LNCAP (cell line): ENCODE data around the gene SLC16A12.

Source experiments
- TF ChIP-seq, protein P1 (sequence below): fragments of 450-650 bp; IDR thresholded peaks from 2 replicates; pipeline ENCODE4 v1.5.1; 2017; ENCODE audit warnings: mild to moderate bottlenecking

SLC16A12 gene

GRCh38 chr10:89404104-89405047 lies 131.0 kb downstream of the SLC16A12 start:
- TF ChIP-seq, protein P1, sequence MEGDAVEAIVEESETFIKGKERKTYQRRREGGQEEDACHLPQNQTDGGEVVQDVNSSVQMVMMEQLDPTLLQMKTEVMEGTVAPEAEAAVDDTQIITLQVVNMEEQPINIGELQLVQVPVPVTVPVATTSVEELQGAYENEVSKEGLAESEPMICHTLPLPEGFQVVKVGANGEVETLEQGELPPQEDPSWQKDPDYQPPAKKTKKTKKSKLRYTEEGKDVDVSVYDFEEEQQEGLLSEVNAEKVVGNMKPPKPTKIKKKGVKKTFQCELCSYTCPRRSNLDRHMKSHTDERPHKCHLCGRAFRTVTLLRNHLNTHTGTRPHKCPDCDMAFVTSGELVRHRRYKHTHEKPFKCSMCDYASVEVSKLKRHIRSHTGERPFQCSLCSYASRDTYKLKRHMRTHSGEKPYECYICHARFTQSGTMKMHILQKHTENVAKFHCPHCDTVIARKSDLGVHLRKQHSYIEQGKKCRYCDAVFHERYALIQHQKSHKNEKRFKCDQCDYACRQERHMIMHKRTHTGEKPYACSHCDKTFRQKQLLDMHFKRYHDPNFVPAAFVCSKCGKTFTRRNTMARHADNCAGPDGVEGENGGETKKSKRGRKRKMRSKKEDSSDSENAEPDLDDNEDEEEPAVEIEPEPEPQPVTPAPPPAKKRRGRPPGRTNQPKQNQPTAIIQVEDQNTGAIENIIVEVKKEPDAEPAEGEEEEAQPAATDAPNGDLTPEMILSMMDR, result no peak

GRCh38 chr10:89403043-89403442 lies 132.4 kb downstream of the SLC16A12 start:
- TF ChIP-seq, protein P1, result no peak

GRCh38 chr10:89399956-89400355 lies 135.4 kb downstream of the SLC16A12 start:
- TF ChIP-seq, protein P1, result no peak

DNA sequence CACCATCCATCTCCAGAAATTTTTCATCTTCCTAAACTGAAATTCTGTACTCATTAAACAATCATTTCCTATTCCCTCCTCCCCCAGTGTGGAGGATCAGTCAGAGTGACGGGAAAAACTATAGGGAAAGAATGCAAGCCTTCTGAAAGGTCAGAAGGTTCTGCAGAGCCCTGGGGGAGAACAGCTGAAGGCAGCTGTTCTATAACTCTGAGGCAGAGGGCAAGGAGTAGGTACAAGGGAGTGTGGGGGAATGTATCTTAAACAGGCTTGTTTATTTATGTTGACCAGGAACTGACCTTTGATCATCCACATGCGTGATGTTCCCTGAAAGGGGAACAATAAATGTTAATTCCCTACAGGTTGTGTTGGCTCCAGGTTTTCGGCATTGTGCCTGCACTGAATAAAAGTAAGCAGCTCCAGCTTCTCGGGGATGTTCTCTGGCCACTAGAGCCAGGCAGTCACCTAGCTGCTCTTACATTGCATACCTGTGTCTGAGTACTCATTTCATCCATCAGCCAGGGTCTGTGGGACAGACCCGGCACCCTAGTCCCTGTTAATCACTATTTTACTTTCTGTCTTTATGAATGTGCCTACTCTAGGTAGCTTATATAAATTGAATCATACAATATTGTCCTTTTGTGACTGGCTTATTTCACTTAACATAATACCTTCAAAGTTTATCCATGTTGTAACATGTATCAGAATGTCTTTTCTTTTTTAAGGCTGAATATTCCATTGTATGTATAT lies 137.2 kb downstream of the SLC16A12 start:
- TF ChIP-seq, protein P1, result no peak

- TF ChIP-seq, protein P1, result no peak
These were observed 140.3 kb downstream of the SLC16A12 start for GRCh38 chr10:89395141-89395540.

GRCh38 chr10:89393898-89394297 lies 141.5 kb downstream of the SLC16A12 start:
- TF ChIP-seq, protein P1, result no peak

GRCh38 chr10:89392974-89393373 lies 142.4 kb downstream of the SLC16A12 start:
- TF ChIP-seq, protein P1, result no peak
